Neural crest cell (in vitro differentiated cells): Measurements from ENCODE around the gene OPHN1. TPM values are rescaled to one million over a fixed set of nuclear protein-coding genes. Genes with fewer than 3 reads are reported as not detected.

Source experiments
- DNase-seq: peaks from one replicate; pipeline ENCODE4 v3.0.0; 2021; ENCODE audit warnings: low read depth, mixed read lengths, low spot score
- H3K27ac Mint-ChIP-seq: one replicate; pipeline ENCODE4 v1.8.0; 2021; ENCODE audit warnings: mild to moderate bottlenecking, mixed read lengths; ENCODE audit not compliant: unreplicated experiment
- H3K27me3 Mint-ChIP-seq: 2 replicates; pipeline ENCODE4 v1.8.0; 2021; ENCODE audit warnings: low read depth, mild to moderate bottlenecking, mixed read lengths
- H3K36me3 Mint-ChIP-seq: 2 replicates; pipeline ENCODE4 v1.8.0; 2021; ENCODE audit warnings: low read depth, mild to moderate bottlenecking, mixed read lengths
- H3K4me1 Mint-ChIP-seq: 2 replicates; pipeline ENCODE4 v1.8.0; 2021; ENCODE audit warnings: mixed read lengths
- H3K4me3 Mint-ChIP-seq: one replicate; pipeline ENCODE4 v1.8.0; 2021; ENCODE audit warnings: mild to moderate bottlenecking, mixed read lengths
- H3K9me3 Mint-ChIP-seq: 2 replicates; pipeline ENCODE4 v1.8.0; 2021; ENCODE audit warnings: mixed read lengths
- total RNA-seq: library from RNA; stranded (reverse); gene quantifications from 2 replicates; pipeline ENCODE4 v1.2.1, GENCODE V29; 2021
- TF ChIP-seq, protein P1 (sequence below): fragments of 200-600 bp; sonication (generic); conservative IDR thresholded peaks from 2 replicates; pipeline ENCODE4 v1.5.0; 2021; ENCODE audit warnings: antibody characterized with exemption, mild to moderate bottlenecking

OPHN1 gene
- total RNA-seq, 1 donor from 2014 or later, result 9.4 TPM

DNA sequence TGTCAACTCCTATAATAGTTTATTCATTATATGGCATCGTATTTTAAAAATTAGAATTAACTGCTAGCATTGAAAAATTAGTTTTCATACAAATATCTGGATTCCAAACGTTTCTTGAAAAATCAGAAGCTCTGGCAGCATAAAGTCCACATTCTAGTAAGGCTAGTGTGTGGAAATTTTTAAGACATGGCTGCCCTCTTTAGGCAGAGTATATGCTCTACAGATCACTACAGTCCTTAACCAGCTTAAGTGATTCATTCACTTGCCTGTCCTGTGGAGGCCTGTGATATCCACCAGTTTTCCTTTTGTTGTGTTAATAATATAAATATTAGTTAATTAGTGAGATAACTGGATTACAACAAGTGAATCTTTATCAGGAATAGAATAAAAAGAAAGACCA lies 287.2 kb downstream of the OPHN1 start:
- TF ChIP-seq, protein P1, sequence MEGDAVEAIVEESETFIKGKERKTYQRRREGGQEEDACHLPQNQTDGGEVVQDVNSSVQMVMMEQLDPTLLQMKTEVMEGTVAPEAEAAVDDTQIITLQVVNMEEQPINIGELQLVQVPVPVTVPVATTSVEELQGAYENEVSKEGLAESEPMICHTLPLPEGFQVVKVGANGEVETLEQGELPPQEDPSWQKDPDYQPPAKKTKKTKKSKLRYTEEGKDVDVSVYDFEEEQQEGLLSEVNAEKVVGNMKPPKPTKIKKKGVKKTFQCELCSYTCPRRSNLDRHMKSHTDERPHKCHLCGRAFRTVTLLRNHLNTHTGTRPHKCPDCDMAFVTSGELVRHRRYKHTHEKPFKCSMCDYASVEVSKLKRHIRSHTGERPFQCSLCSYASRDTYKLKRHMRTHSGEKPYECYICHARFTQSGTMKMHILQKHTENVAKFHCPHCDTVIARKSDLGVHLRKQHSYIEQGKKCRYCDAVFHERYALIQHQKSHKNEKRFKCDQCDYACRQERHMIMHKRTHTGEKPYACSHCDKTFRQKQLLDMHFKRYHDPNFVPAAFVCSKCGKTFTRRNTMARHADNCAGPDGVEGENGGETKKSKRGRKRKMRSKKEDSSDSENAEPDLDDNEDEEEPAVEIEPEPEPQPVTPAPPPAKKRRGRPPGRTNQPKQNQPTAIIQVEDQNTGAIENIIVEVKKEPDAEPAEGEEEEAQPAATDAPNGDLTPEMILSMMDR, result peak; percentile 63
- Mint-ChIP-seq H3K27ac (no peak overlapping the region), H3K4me3 (no peak overlapping the region), H3K36me3 (no peaks in the 10 kb centered on the region), H3K4me1 (no peaks in the 10 kb centered on the region), H3K9me3 (no peaks in the 10 kb centered on the region), H3K27me3 (no peaks in the 10 kb centered on the region)
- DNase-seq, result no peak

DNA sequence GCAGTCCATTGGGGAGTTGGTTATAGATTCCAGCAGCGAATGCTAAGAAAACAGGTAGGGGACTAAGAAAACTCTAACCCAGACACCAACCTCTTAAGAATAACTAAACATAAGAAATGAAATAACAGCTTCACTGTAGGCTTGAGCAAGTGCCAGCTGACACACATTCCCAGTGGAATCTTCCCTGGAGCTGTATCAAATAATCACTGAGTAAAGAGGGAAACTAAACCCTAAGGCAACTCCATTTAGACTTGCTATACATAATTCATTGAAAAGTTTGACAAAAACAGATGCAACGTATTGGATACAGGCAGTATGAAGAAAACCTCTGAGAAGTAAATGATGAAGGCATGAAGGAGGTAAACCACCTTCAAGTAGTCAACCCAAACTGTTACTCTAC lies 293.5 kb downstream of the OPHN1 start:
- TF ChIP-seq, protein P1, result no peak
- Mint-ChIP-seq H3K27me3 (no peaks in the 10 kb centered on the region), H3K4me3 (no peak overlapping the region), H3K36me3 (peaks cover 4% of the 10 kb centered on the region), H3K27ac (no peak overlapping the region), H3K4me1 (no peaks in the 10 kb centered on the region), H3K9me3 (peaks cover 5% of the 10 kb centered on the region)
- no peak for DNase-seq

DNA sequence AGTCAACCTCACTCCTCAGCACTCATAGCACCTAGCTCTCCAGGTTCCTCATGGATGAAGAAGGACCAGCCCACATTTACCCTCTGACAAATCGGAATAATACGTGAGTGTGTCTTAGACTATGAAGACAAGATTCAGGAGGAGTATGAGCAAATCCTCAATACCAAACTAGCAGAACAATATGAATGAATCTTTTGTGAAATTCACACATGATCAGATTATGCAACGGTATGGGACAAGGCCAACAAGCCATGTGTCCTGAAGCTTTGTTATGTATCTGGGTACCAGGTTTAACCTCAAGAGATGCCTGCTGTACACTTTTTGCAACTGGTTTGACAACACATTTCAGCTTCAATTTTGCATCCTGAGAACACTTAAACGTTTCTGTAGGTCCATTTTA lies 300.1 kb downstream of the OPHN1 start:
- Mint-ChIP-seq H3K4me3 (no peak overlapping the region), H3K4me1 (no peaks in the 10 kb centered on the region), H3K27ac (no peak overlapping the region), H3K27me3 (no peaks in the 10 kb centered on the region), H3K36me3 (peaks cover 6% of the 10 kb centered on the region), H3K9me3 (peaks cover 7% of the 10 kb centered on the region)
- TF ChIP-seq, protein P1, result no peak
- no peak for DNase-seq

DNA sequence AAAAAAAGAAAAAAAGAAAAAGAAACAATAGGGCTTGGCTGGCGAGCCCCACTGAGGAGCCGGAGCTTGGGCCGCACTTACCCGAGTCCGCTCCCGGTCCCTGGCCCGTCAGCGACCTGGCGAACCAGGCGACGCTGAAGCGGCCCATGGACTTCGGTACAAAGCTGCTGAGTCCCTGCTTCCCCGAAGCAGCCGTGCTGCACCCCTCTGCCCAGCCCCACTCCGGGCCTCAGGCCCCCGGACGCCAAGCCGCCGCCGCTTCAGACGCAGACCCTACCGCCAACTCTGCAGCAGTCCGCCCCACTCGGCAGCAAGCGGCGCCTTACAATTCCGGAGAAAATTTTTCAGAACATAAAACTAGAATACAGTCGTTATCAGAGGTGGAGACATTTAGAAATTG lies 300.5 kb downstream of the OPHN1 start:
- Mint-ChIP-seq H3K9me3 (peaks cover 7% of the 10 kb centered on the region), H3K36me3 (peaks cover 6% of the 10 kb centered on the region)
- TF ChIP-seq, protein P1, result no peak

DNA sequence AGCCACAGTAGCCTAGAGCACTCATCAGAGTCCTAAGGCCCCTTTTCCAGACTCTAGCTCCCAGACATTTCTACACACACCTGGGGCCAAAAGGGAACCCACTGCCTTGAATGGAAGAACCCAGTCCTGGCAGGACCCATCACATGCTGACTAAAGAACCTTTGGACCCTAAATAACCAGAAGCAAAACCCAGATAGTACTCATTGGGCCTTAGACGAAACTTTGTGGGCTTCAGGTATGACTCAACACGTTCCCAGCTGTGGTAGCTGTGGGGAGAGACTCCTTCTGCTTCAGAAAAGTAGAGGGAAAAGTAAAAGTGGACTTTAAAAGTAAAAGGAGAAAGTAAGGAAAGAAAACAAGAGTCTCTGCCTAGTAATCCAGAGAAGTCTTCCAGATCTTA lies 311.5 kb downstream of the OPHN1 start:
- Mint-ChIP-seq H3K9me3 (no peaks in the 10 kb centered on the region), H3K4me3 (no peak overlapping the region), H3K4me1 (no peaks in the 10 kb centered on the region), H3K27ac (no peak overlapping the region), H3K36me3 (peaks cover 6% of the 10 kb centered on the region), H3K27me3 (no peaks in the 10 kb centered on the region)
- TF ChIP-seq, protein P1, result no peak
- no peak for DNase-seq

More for the DNA sequence above, 300.5 kb downstream of the OPHN1 start:
- DNase-seq, result no peak
- Mint-ChIP-seq H3K4me1 (no peaks in the 10 kb centered on the region), H3K4me3 (no peak overlapping the region), H3K27me3 (no peaks in the 10 kb centered on the region), H3K27ac (no peak overlapping the region)

DNA sequence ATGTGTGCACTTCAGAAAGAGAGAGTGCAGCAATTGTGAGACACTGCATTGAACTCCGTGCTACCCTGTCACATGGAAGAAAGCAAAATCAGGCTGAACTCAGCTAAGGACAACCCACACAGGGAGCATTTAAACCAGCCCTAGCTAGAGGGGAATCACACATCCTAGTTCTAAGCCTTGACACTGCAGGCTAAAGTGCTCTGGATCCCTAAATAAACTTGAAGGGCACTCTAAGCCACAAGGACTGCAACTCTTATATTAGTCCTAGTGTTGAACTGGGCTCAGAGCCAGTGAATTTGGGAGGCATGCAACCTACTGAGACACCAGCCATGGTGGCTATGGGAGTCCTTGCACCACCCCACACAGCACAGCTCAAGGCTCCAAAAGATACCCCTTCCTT lies 311.9 kb downstream of the OPHN1 start:
- H3K9me3 Mint-ChIP-seq, result no peaks in the 10 kb centered on the region
- no peaks in the 10 kb centered on the region for H3K4me1 Mint-ChIP-seq
- DNase-seq, result no peak
- H3K27ac Mint-ChIP-seq, result no peak overlapping the region
- no peak overlapping the region for H3K4me3 Mint-ChIP-seq
- no peaks in the 10 kb centered on the region for H3K27me3 Mint-ChIP-seq
- H3K36me3 Mint-ChIP-seq, result peaks cover 6% of the 10 kb centered on the region
- TF ChIP-seq, protein P1, result no peak
